WI38 (cell line): ENCODE data around the gene CD300LB.

ENCODE experiments used
- H3K4me3 ChIP-seq: 2 replicates; pipeline ENCODE4 v1.5.1; 2011; ENCODE audit warnings: low read depth, mild to moderate bottlenecking, control low read depth, low read length
- TF ChIP-seq, protein P1 (sequence below): IDR thresholded peaks from 2 replicates; pipeline ENCODE4 v1.5.1; 2012; ENCODE audit warnings: low read depth, mild to moderate bottlenecking, control low read depth, low read length

Gene CD300LB

DNA sequence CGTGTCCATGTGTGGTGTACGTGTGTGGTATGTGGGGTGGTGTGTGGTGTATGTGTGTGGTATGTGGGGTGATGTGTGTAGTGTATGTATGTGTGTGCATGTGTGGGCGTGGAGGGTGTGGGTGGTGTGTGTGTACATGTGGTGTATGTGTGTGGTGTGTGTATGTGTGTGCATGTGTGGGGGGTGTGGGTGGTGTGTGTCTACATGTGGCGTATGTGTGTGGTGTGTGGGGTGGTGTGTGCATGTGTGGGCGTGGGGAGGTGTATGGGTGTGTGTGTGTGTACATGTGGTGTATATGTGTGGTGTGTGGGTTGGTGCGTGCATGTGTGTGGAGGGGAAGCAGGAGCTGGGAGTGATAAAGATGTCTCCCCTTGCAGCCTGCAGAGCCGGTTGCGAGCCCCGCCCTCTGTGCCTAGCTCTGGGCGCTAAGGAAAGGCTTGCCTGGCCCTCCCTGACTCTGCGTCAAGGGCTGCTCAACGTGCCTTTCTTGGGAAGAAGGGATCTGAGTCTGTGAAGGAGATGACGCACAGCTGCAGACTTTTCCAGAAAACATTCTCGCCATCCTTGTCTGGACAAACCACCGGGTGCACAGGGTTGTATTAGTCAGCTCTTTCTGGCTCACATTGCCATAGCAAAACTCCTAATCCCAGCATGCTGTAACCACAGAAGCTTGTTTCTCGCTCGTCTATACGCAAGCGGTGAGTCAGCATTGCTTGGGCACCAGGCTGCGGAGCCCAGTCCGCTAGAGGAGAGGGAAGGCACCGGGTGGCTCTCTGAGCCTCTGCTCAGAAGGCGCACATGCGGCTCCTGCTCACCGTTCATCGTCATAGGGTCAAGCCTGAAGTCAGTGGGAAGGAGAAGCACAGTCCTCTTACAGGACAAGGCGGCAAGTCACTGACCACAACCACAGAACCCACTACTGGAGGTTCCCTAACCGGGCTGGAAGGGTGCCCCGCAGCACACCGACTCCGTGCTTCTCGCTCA lies 38.0 kb upstream of the CD300LB start:
- TF ChIP-seq, protein P1, sequence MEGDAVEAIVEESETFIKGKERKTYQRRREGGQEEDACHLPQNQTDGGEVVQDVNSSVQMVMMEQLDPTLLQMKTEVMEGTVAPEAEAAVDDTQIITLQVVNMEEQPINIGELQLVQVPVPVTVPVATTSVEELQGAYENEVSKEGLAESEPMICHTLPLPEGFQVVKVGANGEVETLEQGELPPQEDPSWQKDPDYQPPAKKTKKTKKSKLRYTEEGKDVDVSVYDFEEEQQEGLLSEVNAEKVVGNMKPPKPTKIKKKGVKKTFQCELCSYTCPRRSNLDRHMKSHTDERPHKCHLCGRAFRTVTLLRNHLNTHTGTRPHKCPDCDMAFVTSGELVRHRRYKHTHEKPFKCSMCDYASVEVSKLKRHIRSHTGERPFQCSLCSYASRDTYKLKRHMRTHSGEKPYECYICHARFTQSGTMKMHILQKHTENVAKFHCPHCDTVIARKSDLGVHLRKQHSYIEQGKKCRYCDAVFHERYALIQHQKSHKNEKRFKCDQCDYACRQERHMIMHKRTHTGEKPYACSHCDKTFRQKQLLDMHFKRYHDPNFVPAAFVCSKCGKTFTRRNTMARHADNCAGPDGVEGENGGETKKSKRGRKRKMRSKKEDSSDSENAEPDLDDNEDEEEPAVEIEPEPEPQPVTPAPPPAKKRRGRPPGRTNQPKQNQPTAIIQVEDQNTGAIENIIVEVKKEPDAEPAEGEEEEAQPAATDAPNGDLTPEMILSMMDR: no peak
- H3K4me3 ChIP-seq: no peak overlapping the region

DNA sequence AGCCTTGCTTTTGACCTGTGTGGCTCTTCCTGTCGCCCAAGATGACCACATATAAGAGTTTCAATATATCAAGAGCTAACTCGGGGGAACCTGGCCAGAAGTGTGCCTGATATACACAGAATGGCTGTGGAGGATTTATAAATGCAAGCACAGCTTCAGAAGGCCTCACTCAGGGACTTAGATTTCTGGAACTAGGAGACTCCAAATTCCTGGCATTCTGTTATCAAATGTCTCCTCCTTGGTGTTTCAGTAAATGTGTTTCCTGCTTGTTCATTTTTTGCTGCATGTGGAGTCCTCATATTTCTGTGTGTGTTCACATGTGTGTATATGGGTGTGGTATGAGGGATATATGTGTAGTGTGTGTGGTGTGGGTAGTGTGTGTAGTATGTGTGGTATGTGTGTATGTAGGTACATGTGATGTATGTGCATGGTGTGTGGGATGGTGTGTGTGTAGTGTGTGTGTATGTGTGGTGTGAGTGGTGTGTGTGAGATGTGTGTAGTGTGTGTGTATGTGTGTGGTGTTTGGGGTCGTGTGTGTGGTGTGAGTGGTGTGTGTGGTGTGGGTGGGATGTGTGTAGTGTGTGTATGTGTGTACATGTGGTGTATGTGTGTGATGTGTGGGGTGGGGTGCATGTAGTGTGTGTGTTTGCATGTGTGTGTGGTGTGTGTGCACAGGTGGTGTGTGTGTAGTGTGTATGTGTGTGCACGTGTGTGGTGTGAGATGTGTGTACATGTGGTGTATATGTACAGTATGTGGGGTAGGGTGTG lies 37.0 kb upstream of the CD300LB start:
- TF ChIP-seq, protein P1: no peak
- no peak overlapping the region for H3K4me3 ChIP-seq

DNA sequence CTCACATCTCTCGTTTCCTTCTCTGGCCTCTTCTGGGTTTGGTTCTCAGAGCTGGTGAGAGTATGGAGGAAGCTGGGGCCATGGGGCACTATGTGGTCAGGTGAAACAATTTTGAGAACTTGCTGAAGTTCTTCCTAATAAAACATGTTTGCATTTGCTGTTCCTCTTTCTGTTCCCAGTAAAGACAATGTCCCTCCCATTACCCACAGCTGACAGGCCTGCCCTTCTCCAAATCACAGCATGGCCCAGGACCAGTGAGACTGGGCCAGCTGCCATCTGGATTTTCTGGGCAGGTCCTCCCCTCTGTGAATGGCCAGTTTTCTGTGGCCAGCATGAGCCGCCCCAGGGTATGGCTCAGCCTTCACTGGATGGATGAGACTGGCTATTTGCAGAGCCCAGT lies 36.1 kb upstream of the CD300LB start, which contains the start of gene CD300H:
Gene CD300H (minus strand): TSS at position 113 of the 400 bp plus-strand sequence.
- no peak within 1 kb of the TSS for H3K4me3 ChIP-seq
- TF ChIP-seq, protein P1: no peak

DNA sequence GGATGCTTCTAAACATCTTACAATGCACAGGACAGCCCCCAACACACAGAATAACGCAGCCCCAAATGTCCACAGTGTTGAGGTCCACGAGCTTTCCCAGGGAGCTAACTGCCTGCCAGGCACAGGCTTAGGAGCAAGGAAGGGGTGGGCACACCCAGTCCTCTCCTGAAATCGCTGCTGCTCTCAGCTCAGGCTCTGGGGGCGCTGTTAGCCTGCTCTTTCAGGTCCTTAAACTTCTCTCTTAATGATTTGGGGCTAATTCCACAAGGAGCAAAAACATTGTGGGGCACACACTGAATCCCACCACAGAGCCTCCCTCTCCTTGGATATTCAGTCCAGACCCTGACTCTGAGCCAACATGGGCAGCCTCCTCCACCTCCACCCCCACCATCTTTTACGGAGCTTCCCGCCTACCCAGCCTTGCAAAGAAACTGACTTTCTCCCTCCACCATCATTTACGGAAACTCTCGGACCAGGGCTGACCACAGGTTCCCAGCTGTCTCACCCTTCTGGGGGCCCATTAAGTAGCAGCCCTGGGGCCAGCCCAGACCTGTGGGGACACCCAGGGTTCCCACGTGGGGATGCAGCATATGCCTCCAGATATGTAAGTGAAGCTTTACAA lies 35.0 kb upstream of the CD300LB start:
- TF ChIP-seq, protein P1: 0 out of 2 replicates have a peak, but pooled peaks have one; percentile 16
- H3K4me3 ChIP-seq: no peak overlapping the region

DNA sequence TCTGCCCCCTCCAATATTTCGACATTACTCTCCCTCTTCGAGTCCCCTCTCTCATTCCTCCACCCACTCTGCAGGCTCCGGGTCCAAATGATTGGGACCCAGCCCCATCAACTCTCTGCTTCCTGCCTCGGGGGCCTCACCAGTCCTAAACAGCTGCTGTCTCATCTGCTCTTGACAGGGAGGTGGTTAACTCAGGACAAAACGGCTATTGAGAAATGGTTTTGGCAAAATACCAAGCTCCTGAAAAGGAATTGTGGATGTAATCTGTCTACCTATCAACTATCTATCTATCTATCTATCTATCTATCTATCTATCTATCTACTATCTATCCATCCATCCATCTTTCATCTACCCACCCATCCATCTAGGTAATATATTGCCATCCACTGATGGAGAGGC lies 33.9 kb upstream of the CD300LB start:
- TF ChIP-seq, protein P1: no peak
- H3K4me3 ChIP-seq: no peak overlapping the region

DNA sequence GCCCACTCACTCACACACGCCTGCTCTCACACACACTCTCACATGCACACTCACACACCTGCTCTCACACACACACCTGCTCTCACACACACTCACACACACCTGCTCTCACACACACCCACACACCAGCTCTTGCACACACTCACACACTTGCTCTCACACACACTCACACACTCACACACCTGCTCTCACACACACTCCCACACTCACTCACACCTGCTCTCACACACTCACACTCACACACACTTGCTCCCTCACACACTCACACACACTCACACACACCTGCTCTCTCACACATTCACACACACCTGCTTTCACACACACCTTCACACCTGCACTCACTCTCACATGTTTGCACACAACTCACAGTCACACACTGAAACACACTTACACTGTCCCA lies 32.1 kb upstream of the CD300LB start:
- TF ChIP-seq, protein P1: no peak
- no peak overlapping the region for H3K4me3 ChIP-seq
